Activated naive CD8-positive, alpha-beta T cell (primary cell): ENCODE results near the gene ASPSCR1.

Source experiments
- H3K27ac Mint-ChIP-seq: one replicate; pipeline ENCODE4 v1.8.0; 2021; ENCODE audit warnings: mixed read lengths
- H3K27me3 Mint-ChIP-seq: one replicate; pipeline ENCODE4 v1.8.0; 2021; ENCODE audit warnings: mixed read lengths
- H3K36me3 Mint-ChIP-seq: one replicate; pipeline ENCODE4 v1.8.0; 2021; ENCODE audit warnings: mixed read lengths
- H3K4me1 Mint-ChIP-seq: one replicate; pipeline ENCODE4 v1.8.0; 2021; ENCODE audit warnings: low read depth, mixed read lengths
- H3K4me3 Mint-ChIP-seq: one replicate; pipeline ENCODE4 v1.8.0; 2021; ENCODE audit warnings: mild to moderate bottlenecking, mixed read lengths
- H3K9me3 Mint-ChIP-seq: one replicate; pipeline ENCODE4 v1.8.0; 2021; ENCODE audit warnings: low read depth, mixed read lengths

ASPSCR1 gene

DNA sequence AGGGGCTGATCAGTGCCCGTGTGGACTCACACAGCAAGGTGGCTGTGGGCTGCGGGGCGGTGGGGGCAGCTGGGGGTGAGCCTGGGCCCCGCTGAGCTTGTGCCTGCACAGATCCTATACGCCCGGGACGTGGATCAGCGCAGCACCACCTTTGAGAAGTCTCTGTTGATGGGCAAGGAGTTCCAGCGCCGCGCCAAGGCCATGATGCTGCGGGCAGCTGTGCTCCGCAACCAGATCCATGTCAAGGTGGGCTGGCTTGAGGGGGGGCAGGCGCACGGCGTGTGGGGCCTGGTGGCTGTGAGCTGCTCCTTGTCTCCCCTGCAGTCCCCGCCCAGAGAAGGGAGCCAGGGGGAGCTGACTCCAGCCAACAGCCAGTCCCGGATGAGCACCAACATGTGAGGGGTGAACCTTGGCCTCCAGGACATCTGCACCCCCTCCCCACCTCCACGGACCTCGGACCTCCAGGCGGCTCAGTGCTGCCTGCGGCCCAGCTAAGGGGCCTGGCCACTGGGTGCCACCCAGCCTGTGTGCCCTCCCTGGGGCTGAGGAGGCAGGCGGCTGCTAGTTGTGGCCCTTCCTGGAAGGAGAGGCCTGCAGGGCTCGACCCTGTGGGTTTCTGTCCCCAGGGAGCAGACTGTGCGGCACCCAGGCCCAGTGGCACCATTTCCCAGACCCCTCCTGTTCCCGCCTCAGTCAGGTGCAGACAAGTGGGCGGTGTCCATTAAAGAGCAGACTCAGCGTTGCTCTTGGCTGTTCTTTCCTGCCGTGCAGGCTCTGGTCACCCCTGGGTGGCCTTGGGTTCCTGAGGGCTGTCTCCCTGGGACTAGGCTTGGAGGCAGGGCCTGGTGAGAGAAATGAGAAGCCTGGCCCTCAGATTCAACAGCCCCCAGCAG, 79.5 kb downstream of the ASPSCR1 start:
- Mint-ChIP-seq H3K27ac (no peak overlapping the region), H3K9me3 (no peaks in the 10 kb centered on the region), H3K4me3 (no peak overlapping the region), H3K36me3 (no peaks in the 10 kb centered on the region), H3K4me1 (peaks cover 5% of the 10 kb centered on the region), H3K27me3 (no peaks in the 10 kb centered on the region)

- Mint-ChIP-seq H3K36me3 (no peaks in the 10 kb centered on the region), H3K4me3 (no peak overlapping the region), H3K27ac (no peak overlapping the region), H3K4me1 (peaks cover 4% of the 10 kb centered on the region), H3K9me3 (no peaks in the 10 kb centered on the region), H3K27me3 (no peaks in the 10 kb centered on the region)
These were observed 80.9 kb downstream of the ASPSCR1 start for GRCh38 chr17:82058230-82058854.

DNA sequence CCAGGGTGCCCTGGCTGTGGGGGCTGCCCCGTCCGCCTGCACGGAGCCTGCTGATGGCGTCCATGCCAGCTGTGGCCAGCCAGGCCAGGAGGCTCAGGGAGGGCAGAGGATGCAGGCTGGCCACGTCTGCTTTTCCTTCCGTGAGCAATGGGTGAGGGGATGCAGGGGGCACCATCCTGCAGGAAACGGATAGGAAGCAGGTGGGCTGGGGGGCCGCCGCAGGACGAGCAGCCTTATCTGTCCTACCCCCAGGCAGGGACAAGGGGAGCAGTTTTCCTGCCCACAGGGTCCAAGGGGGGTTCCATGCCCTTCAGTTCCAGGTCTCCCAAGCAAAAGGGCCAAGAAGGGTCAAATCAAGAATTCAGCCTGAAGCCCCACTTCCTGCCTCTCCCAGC, 81.4 kb downstream of the ASPSCR1 start:
- Mint-ChIP-seq H3K27ac (no peak overlapping the region), H3K9me3 (no peaks in the 10 kb centered on the region), H3K27me3 (no peaks in the 10 kb centered on the region), H3K4me3 (no peak overlapping the region), H3K36me3 (no peaks in the 10 kb centered on the region), H3K4me1 (peaks cover under 1% of the 10 kb centered on the region)

DNA sequence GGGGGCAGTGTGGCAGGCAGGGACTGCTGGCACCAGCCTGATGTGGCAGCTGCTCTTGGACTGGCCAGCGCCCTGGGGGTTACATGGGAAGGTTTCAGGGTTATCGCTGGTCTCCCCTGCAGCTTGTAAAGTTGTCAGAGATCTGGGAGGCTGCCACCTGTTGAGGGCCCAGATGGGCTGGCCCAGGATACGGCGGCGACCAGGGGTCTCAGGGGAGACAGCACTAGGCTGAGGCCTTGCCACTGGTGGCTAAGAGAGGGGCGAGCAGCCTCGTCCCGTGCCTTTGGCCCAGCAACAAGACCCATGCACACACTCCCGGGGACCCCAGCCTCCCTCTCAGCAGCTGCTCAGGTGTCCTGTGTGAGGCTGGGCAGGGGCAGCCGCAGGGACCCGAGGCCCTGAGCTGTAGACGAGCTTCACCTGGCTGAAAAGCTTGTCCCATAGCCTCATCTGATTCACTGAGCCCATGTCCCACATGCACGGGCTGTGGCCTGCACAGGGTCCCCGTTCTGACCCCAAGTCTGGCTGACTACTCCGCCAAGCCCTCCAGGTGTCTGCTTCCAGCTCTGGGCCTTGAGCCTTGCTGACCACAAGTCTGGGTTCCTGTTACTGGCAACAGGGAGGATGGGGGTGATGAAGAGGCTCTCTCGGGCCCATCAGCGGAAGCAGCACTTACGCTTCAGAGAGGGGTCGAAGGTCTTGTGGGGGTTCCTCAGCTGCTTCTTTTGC, 82.0 kb downstream of the ASPSCR1 start:
- no peaks in the 10 kb centered on the region for H3K9me3 Mint-ChIP-seq
- H3K27ac Mint-ChIP-seq, result no peak overlapping the region
- H3K36me3 Mint-ChIP-seq, result no peaks in the 10 kb centered on the region

DNA sequence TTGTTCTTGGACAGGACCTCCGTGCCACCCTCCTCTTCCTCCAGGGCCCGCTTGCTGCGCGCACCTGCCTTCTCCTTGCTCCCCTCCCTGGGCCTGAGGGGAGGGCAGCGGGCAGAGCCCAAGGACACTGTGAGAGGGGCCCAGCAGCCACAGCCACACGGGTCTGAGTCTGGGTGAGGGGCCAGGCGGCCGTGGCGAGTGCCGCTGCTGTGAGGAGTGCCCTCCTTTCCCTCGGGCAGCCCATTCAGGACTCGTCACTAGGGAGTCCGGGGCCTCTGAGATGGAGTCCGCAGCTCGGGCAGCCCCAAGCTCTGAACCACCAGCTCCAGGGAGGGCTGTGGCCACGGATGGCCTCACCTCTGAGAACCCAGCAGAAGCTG, 82.6 kb downstream of the ASPSCR1 start:
- Mint-ChIP-seq H3K27ac (no peak overlapping the region), H3K4me1 (peaks cover 4% of the 10 kb centered on the region), H3K9me3 (no peaks in the 10 kb centered on the region), H3K4me3 (no peak overlapping the region), H3K36me3 (no peaks in the 10 kb centered on the region), H3K27me3 (no peaks in the 10 kb centered on the region)

More for the DNA sequence above, 82.0 kb downstream of the ASPSCR1 start:
- no peak overlapping the region for H3K4me3 Mint-ChIP-seq
- peaks cover 4% of the 10 kb centered on the region for H3K4me1 Mint-ChIP-seq
- H3K27me3 Mint-ChIP-seq, result no peaks in the 10 kb centered on the region

DNA sequence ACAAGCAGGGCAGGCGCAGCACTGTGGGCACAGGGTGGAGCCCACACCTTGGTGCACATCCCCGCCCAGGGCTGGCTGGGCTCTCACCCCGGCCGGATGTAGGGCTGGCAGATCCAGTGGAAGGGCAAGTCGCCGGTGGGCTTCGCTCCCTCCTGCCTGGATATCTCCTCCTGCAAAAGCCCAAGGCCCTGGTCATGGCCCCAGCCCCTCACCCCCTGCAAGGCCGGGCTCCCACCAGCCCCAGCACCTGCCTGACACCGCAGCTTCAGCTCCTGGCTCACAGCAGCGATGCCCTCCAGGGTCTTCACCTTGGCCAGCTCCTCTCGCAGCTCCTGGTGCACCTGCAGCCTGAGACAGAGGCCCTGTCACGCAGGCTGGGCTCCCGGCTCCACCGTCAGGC, 83.2 kb downstream of the ASPSCR1 start:
- H3K27ac Mint-ChIP-seq, result peak overlapping the region; percentile 22
- H3K4me3 Mint-ChIP-seq, result no peak overlapping the region
- H3K4me1 Mint-ChIP-seq, result peaks cover 4% of the 10 kb centered on the region
- H3K36me3 Mint-ChIP-seq, result no peaks in the 10 kb centered on the region
- H3K9me3 Mint-ChIP-seq, result no peaks in the 10 kb centered on the region
- no peaks in the 10 kb centered on the region for H3K27me3 Mint-ChIP-seq

- H3K27ac Mint-ChIP-seq, result no peak overlapping the region
- no peak overlapping the region for H3K4me3 Mint-ChIP-seq
- H3K36me3 Mint-ChIP-seq, result no peaks in the 10 kb centered on the region
These were observed 83.9 kb downstream of the ASPSCR1 start for GRCh38 chr17:82061047-82061925.

DNA sequence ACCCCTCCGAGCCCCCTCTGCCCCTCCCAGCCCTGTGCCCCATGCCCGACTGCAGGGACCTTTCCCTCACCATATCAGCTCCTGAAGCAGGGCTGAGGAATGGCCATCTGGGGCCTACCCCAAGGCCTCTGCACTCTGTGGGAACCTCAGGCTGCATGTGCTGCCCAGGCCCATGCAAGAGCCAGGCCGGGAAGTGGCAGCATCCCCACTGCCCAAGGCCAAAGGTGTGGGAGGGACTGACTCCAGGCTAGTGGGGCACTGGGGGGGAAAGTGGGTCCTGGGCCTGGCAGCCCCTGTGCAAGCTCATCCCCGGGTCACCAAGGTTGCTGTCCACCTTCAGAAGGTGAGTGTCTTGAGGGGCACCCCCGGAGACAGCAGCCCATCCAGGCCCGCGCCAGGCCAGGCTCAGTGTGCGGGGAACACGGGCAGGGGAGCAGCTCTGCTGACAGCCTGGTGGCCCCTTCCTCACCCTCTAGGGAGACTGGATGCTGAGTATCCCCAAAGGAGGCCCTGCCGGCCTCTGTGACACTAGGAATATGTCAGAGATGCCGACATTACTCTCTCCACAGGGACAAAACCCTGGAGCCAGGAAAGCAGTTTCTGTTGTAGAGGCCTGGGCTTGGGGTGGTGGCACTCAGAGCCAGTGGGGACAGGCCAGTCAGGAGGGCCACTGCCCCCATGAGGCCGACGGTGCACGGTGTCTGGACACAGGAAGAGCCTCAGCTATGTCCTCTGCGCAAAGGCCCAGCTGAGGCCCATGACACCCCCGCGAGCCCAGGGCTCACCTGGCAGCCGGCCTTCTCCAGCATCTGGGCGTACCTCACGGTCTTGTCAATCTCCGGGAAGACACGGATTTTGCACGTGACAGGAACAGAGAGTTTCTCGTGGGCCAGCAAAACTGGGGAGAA, 84.9 kb downstream of the ASPSCR1 start:
- no peak overlapping the region for H3K4me3 Mint-ChIP-seq
- H3K4me1 Mint-ChIP-seq, result peaks cover 8% of the 10 kb centered on the region
- H3K9me3 Mint-ChIP-seq, result no peaks in the 10 kb centered on the region
- H3K36me3 Mint-ChIP-seq, result no peaks in the 10 kb centered on the region
- H3K27ac Mint-ChIP-seq, result peak overlapping the region; percentile 10
- no peaks in the 10 kb centered on the region for H3K27me3 Mint-ChIP-seq

More at GRCh38 chr17:82061047-82061925, 83.9 kb downstream of the ASPSCR1 start:
- Mint-ChIP-seq H3K4me1 (peaks cover 4% of the 10 kb centered on the region), H3K9me3 (no peaks in the 10 kb centered on the region), H3K27me3 (no peaks in the 10 kb centered on the region)

GRCh38 chr17:82062984-82063368, 85.5 kb downstream of the ASPSCR1 start:
- no peaks in the 10 kb centered on the region for H3K27me3 Mint-ChIP-seq
- H3K36me3 Mint-ChIP-seq, result no peaks in the 10 kb centered on the region
- H3K4me1 Mint-ChIP-seq, result peaks cover 8% of the 10 kb centered on the region
- no peak overlapping the region for H3K27ac Mint-ChIP-seq
- H3K4me3 Mint-ChIP-seq, result no peak overlapping the region
- no peaks in the 10 kb centered on the region for H3K9me3 Mint-ChIP-seq

DNA sequence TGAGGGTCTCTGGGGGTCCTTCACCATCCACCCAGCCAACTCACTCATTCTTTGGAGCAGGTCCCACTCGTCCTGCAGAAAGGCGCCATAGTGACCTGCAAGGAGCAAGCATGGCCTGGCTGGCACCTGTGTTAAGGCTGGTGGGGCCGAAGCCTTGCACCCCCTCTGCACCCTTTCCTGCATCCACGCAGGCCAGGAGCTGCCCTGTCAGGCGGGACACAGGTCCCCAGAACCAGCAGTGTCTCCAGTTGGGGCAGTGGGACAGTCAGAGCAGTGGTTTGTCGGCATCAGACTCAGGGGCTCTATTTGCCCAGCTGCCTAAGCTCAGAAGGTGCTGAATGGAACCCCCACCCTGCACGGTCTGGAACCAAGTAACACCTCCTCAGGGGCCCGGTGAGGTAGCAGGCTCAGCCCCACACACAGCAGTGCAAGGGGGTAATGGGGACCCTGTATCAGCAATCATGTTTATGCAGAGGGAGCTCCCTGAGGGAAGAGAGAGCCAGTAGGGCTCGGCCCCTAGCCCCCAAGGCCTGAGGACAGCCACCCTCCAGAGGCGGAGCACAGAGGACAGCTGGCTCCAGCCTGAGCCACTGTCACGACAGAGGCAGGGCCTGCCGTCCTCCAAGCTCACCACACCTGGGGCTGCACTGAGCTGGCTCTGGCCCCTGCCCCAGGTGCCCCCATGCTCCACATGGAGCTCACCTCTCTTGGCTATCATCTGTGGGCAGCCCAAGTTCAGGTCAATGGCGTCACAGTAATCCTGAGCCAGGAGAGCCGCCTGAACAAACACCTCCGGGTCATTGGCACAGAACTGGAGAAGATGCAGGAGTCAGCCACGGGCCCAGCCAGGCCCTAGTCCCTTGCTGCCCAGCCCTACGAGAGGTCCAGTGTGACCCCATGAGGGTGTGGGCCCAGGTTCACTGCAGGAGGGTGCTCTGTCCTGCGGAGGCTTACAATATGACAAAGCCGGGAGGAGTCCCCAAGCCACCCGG, 86.3 kb downstream of the ASPSCR1 start:
- peak overlapping the region; percentile 58 for H3K27ac Mint-ChIP-seq
- H3K27me3 Mint-ChIP-seq, result no peaks in the 10 kb centered on the region
- peak overlapping the region; percentile 72 for H3K4me3 Mint-ChIP-seq
- H3K9me3 Mint-ChIP-seq, result no peaks in the 10 kb centered on the region
- peaks cover 8% of the 10 kb centered on the region for H3K4me1 Mint-ChIP-seq
- no peaks in the 10 kb centered on the region for H3K36me3 Mint-ChIP-seq

GRCh38 chr17:82064433-82065192, 87.2 kb downstream of the ASPSCR1 start:
- Mint-ChIP-seq H3K4me3 (peak overlapping the region; percentile 72), H3K36me3 (no peaks in the 10 kb centered on the region), H3K27me3 (no peaks in the 10 kb centered on the region), H3K27ac (peak overlapping the region; percentile 58), H3K9me3 (no peaks in the 10 kb centered on the region), H3K4me1 (peaks cover 8% of the 10 kb centered on the region)

- H3K4me1 Mint-ChIP-seq, result peaks cover 8% of the 10 kb centered on the region
- H3K36me3 Mint-ChIP-seq, result no peaks in the 10 kb centered on the region
- H3K4me3 Mint-ChIP-seq, result peak overlapping the region; percentile 72
- no peaks in the 10 kb centered on the region for H3K27me3 Mint-ChIP-seq
- no peaks in the 10 kb centered on the region for H3K9me3 Mint-ChIP-seq
- H3K27ac Mint-ChIP-seq, result peak overlapping the region; percentile 58
These were observed 87.8 kb downstream of the ASPSCR1 start for GRCh38 chr17:82065193-82065637.
